ENCODE measurements around the gene PNKD. TPM values are rescaled to one million over a fixed set of nuclear protein-coding genes. Genes with fewer than 3 reads are reported as not detected.
A peak's percentile ranks its signal among the peaks of the same experiment; 100 is the strongest.

PNKD gene
- total and polyA plus RNA-seq, 2 of the 8 experiments (the other 6 are each of a cell fraction or from before 2014, with no cell fraction given): 43.9 to 65.4 TPM

DNA sequence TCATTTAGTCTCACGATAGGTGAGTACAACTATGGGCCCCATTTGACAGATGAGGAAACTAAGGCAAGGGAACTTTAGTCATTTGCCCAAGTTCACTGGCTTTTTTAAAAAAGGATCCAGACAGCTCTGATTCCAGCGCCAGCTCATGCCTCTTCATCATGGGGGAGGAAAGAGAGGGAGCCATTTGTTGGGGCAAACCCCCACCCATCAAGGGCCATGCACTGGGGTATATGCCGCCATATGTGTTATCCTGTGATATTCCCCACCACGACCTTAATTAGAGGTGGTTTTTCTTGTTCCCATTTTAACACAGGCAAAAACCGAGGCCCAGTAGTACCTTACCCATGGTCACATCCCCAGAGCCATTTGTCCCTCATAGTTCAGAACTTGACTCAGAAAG, 10.2 kb upstream of the PNKD start:
- POLR2A ChIA-PET (ENCODE audit: partially characterized antibody): interaction anchor here (0.8 to 3.7 kb wide), 5 partner anchors 7 to 31 kb away, joined by 3 to 29 read pairs (median 4); partner anchors contain the start of genes AAMP and PNKD
- Histone ChIP-seq H3K79me1 (ENCODE audit: low read depth, low read length) (no peaks in the 10 kb centered on the region), H4K5ac (ENCODE audit: insufficient read length, low read depth, low read length) (no peak overlapping the region), H3K36me3 (ENCODE audit: control insufficient read depth in 2 of 4, insufficient read depth in 4 of 4, low read length in 3 of 4) (peaks cover 4 to 26% (median 10%) of the 10 kb centered on the region in 4 experiments; a peak in 7 of 8 replicates), H2BK15ac (ENCODE audit: low read length) (peak overlapping the region; percentile 3; the same call in 1 of the 2 replicates), H3K23me2 (ENCODE audit: low read depth, low read length) (no peaks in the 10 kb centered on the region), H3K9ac (replicated peaks in 1 of 4; ENCODE audit: extremely low read depth in 1 of 4, low read depth in 3 of 4, low read length in 3 of 4) (no peak overlapping the region), H3K4me1 (replicated peaks in 1 of 4; ENCODE audit: control insufficient read depth in 3 of 4, insufficient read depth in 4 of 4, low read length in 3 of 4) (peaks cover 3 to 22% (median 15%) of the 10 kb centered on the region in 4 experiments), H2BK5ac (ENCODE audit: low read depth, low read length) (no peak overlapping the region), H3K56ac (replicated peaks; ENCODE audit: insufficient read length, low read depth, low read length) (no peak overlapping the region), H3K4me2 (ENCODE audit: insufficient read depth in 1 of 2, low read depth in 2 of 2, low read length in 2 of 2) (peak overlapping the region in 1 of 2 experiments; percentile 46; a peak in 2 of 4 replicates), H2AK5ac (ENCODE audit: low read depth, low read length) (no peak overlapping the region), H3K4me3 (ENCODE audit: extremely low read depth in 1 of 4, insufficient read depth in 2 of 4, low read depth in 3 of 4, low read length in 4 of 4) (no peak overlapping the region), H3K79me2 (ENCODE audit: control insufficient read depth in 1 of 2, insufficient read depth in 2 of 2, low read length in 2 of 2) (no peaks in the 10 kb centered on the region), H3K4ac (replicated peaks; ENCODE audit: insufficient read length, low read depth, low read length) (no peak overlapping the region), H3K18ac (ENCODE audit: extremely low read depth, low read length) (no peak overlapping the region), H2BK12ac (ENCODE audit: low read depth, low read length) (0 out of 2 replicates have a peak overlapping the region, but pooled peaks have one; percentile 1), H3K14ac (ENCODE audit: insufficient read length) (no peak overlapping the region), H3K23ac (ENCODE audit: insufficient read length) (no peak overlapping the region), H4K8ac (ENCODE audit: extremely low read depth, insufficient read depth, low read length) (no peak overlapping the region), H4K91ac (replicated peaks; ENCODE audit: insufficient read length, low read length) (no peak overlapping the region), H3K27ac (ENCODE audit: low read depth, low read length) (no peak overlapping the region), H4K20me1 (replicated peaks in 1 of 2; ENCODE audit: control insufficient read depth in 1 of 2, insufficient read depth in 2 of 2, low read length in 2 of 2) (peaks cover 0 to 9% of the 10 kb centered on the region in 2 experiments), H3K9me3 (ENCODE audit: insufficient read depth in 2 of 2, low read depth in 1 of 2, low read length in 1 of 2) (no peaks in the 10 kb centered on the region), H2BK120ac (replicated peaks; ENCODE audit: low read depth, low read length) (no peak overlapping the region), H2BK20ac (ENCODE audit: low read length) (no peak overlapping the region), H2AFZ (ENCODE audit: low read length) (no peak overlapping the region), H3K27me3 (replicated peaks in 1 of 4; ENCODE audit: control insufficient read depth in 3 of 4, extremely low read depth in 1 of 4, insufficient read depth in 3 of 4, low read length in 3 of 4) (no peaks in the 10 kb centered on the region)
- no peak for TF ChIP-seq GTF2F1 (IDR thresholded peaks at IDR 0.05; ENCODE audit: borderline replicate concordance, low read depth, low read length)
- TF ChIP-seq CHD1 (IDR thresholded peaks at IDR 0.05; ENCODE audit: low read depth, low read length): no peak
- no peak for TF ChIP-seq SAP30 (IDR thresholded peaks at IDR 0.05; ENCODE audit: insufficient read depth, insufficient replicate concordance, low read length)
- TF ChIP-seq CBX5 (IDR thresholded peaks at IDR 0.05; ENCODE audit: low read depth, low read length): no peak
- TF ChIP-seq TAF1 (IDR thresholded peaks at IDR 0.05; ENCODE audit: low read depth, low read length): no peak
- no peak for TF ChIP-seq HDAC6 (IDR thresholded peaks at IDR 0.05; ENCODE audit: low read depth, low read length)
- no peak for TF ChIP-seq EP300 (IDR thresholded peaks at IDR 0.05; ENCODE audit: borderline replicate concordance in 1 of 2, low read depth in 2 of 2, low read length in 2 of 2)
- TF ChIP-seq GABPA (IDR thresholded peaks at IDR 0.05; ENCODE audit: borderline replicate concordance, insufficient read depth, low read length): no peak
- TF ChIP-seq BRCA1 (IDR thresholded peaks at IDR 0.05; ENCODE audit: low read depth, low read length): no peak
- no peak for TF ChIP-seq MAFK (IDR thresholded peaks at IDR 0.05; ENCODE audit: low read depth, low read length)
- TF ChIP-seq RAD21 (IDR thresholded peaks at IDR 0.05 in 1 of 2, conservative IDR thresholded peaks at IDR 0.05 in 1 of 2; ENCODE audit: low read depth in 2 of 2, low read length in 2 of 2): no peak
- no peak for TF ChIP-seq SUZ12 (IDR thresholded peaks at IDR 0.05; ENCODE audit: low read length)
- no peak for TF ChIP-seq RFX5 (IDR thresholded peaks at IDR 0.05; ENCODE audit: borderline replicate concordance, low read depth, low read length)
- no peak for FAIRE-seq
- no peak for DNase-seq (ENCODE audit: low read depth in 1 of 2, low spot score in 2 of 2)
- WGBS, 2 experiments (ENCODE audit: extremely low coverage in 1 of 2, insufficient coverage in 1 of 2, insufficient read length in 1 of 2, insufficient replicate concordance in 2 of 2, low coverage in 1 of 2, low lambda C conversion rate in 2 of 2, missing lambda C conversion rate in 1 of 2): 86% methylated on average over 5 of the region's 5 CpGs; no CpG with 5 or more reads in 1 of the 2 experiments
- CTCF ChIA-PET (ENCODE audit: partially characterized antibody): interaction anchor here (1.2 to 9.0 kb wide), 7 partner anchors 13 to 134 kb away, joined by 3 to 81 read pairs (median 4); partner anchors contain the start of genes AAMP and PNKD
